HG02981 (cell line): ENCODE results near the gene NBEAL1.
"Not testable (repeated sequence)": the region's sequence is repeated elsewhere in the genome, so short reads cannot be mapped to it uniquely, and the experiment has no call there.

ENCODE experiments used
- ATAC-seq: cut with Tn5 transposase; IDR thresholded peaks from one replicate; pipeline ENCODE4 v1.9.1; 2021; ENCODE audit warnings: mild to moderate bottlenecking, moderate library complexity; ENCODE audit not compliant: unreplicated experiment

NBEAL1 gene

DNA sequence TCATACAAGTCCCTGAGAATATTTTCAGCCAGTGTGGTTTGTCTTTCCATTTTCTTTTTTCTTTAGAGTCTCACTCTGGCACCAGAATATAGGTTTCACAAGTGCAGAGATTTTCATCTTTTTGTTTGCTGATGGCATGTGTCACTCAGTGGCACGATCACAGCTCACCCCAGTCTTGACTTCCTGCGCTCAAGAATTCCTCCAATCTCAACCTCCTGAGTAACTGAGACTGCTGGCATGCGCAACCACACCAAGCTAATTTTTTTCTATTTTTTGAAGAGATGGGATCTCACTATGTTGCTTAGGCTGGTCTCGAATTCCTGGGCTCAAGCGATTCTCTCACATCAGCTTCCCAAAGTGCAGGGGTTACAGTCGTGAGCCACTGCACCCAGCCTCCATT is 23.9 kb downstream of the NBEAL1 start:
- no peak for ATAC-seq

DNA sequence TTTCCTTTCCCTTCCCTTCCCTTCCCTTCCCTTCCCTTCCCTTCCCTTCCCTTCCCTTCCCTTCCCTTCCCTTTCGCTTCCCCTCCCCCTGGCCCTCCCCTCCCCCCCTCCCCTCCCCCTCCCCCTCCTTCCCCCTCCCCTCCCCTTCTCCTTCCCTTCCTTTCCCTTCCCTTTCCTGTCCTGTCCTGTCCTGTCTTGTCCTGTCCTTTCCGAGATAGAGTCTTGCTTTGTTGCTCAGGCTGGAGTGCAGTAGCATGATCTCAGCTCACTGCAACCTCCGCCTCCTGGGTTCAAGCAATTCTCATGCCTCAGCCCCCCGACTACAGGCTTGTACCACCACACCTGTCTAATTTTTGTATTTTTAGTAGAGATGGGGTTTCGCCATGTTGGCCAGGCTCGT is 24.5 kb downstream of the NBEAL1 start:
- not testable (repeated sequence) for ATAC-seq

DNA sequence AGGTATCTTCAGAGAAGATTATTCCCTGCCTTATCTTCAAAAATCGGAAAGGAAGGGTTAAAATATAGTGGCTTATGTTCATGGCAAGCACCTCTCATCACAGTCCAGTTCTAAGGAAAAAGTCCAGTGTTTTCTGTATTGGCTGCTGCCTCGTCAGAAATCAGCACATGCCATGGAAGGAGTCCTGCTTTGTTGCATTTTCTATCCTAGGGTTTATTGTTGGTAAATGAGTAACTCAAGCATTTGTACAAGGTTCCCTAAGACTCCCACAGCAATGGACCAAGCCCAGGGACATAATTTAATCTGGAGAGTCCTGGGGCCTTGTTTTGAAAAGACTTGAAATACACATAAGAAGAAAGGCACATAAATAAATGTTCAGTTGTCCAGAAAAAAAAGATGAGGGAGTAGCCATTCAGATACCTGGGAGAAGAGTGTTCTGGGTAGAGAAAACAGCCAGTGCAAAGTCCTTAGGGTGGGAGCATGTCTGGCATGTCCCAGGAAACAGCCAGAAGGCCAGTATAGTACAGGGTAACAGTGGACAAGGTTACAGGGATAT is 26.4 kb downstream of the NBEAL1 start:
- no peak for ATAC-seq

DNA sequence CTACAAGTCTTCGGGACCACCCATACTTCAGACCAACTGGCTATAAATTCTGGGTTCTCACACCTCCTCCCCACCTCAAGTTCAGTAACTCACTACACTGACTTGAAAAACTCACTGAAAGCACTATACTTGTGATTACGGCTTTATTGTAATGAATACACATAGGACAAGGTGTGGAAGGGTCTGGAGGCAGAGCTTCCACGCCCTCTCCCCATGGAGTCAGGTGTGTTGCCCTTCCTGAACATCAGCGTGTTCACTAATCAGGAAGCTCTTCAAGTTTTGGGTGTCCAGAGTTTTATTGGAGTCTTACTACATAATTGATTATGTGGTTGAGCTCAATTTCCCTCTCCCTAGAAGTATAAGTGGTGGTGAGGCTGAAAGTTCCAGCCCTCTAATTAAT is 27.5 kb downstream of the NBEAL1 start:
- no peak for ATAC-seq

DNA sequence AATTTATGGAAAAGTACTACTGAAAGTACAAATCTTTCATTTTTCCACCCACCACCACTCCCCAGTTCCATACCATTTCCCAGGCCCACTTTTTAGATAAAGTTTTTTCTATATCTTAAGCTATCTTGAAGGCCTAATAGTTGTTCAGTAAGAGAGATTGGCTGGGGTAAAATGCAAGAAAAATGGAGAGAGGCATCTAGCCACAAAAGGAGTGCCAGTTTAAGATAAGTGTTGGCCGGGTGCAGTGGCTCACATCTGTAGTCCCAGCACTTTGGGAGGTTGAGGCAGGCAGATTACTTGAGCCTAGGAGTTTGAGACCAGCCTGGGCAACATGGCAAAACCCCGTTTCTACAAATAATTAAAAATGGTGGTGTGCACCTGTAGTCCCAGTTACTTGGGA is 28.6 kb downstream of the NBEAL1 start:
- ATAC-seq: no peak

DNA sequence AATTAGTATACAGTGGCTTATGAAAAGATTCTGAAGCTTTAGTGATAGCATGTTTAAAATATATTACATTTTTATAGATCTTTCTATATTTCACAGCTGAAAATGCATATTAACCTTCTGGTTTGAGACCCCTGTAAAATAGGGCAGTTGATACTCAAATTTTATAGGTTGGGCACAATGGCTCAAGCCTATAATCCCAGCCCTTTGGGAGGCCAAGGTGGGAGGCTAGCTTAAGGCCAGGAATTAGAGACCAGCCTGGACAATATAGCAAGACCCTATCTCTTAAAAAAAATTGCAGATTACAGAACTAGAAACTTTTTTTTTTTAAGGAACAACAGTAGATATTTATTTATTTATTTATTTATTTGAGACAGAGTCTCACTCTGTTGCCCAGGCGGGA is 31.2 kb downstream of the NBEAL1 start:
- no peak for ATAC-seq

DNA sequence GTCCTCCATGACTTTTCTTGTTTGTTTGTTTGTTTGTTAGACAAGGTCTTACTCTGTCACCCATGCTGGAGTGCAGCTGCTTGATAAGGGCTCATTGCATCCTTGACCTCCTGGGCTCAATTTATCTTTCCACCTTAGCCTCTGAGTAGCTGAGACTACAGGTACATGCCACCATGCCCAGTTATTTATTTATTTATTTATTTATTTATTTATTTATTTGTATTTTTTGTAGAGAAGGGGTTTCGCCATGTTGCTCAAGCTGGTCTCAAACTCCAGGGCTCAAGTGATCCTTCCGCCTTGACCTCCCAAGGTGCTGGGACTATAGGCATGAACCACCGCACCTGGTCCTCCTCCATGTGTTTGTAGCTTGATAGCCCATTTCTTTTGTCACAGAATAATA is 37.9 kb downstream of the NBEAL1 start:
- ATAC-seq: no peak

DNA sequence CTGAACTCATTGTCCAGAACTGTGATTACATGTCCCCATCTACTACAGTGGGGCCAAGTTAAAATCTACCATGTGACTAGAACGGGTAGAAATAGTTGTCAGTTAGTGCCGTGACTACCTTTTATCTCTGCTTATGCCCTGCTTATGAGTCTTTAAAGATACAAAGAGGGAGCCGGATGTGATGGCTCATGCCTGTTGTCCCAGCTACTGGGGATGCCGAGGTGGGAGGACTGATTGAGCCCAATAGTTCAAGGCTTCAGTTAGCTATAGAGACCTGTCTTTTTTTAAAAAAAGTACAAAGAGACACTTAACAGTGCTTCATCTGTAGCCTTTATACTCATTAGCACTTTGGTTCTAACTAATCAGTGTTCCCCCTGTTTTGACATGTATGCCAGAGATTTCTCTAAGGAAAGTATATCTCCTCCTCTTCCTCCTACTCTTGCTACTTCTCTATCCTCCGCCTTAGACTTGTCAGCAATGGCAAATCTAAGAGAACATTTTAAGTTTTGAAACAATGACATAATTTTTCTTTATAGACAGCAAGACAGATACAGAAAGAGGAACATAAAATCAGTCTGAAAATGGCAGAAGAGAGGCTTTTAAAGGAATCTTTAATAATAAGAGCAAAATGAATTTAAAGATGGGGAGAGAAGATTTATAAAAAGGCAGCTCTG is 45.0 kb downstream of the NBEAL1 start:
- ATAC-seq: no peak

DNA sequence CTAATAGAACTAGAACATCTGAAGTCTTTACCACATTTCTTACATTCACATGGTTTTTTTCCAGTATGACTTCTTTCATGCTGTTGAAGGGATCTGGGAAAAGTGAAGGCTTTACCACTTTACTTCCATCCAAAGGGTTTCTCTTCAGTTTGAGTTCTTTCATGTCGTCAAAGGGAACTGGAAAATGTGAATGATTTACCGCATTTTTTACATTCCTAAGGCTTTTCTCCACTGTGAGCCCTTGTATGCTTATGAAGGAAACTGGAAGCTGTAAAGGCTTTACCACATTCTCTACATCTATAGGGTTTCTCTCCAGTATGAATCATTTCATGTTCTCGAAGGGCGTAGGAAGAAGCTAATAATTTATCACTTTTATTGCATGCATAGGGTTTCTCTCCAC is 46.7 kb downstream of the NBEAL1 start:
- ATAC-seq: no peak

DNA sequence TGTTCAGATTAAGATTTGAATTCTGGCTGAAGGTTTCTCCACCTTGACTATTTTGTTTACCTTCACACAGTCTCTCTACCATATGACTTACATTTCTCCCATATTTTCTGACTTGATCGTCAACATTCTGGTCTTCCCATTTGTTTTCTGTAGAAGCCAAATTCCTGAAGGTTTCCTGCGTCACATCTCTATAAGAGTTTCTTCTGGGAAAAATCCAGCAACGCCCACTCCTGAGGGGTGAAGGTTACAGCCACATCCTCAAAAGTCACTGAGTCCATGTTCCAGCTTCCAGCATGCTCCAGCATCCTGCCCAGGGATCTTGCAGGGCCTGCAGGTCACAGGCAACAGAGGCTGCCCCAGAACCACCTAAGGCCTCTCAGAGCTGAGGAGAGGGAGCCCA is 47.5 kb downstream of the NBEAL1 start:
- ATAC-seq: no peak

DNA sequence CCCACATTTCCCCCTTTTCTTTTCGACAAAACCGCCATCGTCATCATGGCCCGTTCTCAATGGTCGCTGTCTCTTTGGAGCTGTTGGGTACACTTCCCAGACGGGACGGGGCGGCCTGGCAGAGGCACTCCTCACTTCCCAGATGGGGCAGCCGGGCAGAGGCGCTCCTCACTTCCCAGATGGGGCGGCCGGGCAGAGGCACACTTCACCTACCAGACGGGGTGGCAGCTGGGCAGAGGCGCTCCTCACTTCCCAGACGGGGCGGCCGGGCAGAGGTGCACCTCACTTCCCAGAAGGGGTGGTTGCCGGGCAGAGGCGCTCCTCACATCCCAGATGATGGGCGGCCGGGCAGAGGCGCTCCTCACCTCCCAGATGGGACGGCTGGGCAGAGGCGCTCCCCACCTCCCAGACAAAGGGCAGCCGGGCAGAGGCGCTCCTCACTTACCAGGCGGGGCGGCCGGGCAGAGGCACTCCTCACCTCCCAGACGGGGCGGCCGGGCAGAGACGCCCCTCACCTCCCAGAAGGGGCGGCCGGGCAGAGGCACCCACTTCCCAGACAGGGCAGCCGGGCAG is 51.9 kb downstream of the NBEAL1 start:
- ATAC-seq: not testable (repeated sequence)

DNA sequence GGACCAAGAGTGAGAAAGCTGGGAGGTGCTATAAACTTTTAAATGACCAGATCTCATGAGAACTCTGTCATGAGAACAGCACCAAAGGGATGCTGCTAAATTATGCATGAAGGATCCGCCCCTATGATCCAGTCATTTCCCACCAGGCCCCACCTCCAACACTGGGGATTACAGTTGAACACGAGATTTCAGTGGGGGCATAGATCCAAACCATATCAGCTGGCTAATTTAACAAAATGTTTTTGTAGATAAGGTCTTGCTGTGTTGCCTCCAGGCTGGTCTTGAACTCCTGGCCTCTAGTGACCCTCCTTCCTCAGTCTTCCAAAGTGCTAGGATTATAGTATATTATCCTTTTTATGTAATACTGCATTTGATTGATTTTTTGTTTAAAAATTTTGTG is 56.0 kb downstream of the NBEAL1 start:
- no peak for ATAC-seq

DNA sequence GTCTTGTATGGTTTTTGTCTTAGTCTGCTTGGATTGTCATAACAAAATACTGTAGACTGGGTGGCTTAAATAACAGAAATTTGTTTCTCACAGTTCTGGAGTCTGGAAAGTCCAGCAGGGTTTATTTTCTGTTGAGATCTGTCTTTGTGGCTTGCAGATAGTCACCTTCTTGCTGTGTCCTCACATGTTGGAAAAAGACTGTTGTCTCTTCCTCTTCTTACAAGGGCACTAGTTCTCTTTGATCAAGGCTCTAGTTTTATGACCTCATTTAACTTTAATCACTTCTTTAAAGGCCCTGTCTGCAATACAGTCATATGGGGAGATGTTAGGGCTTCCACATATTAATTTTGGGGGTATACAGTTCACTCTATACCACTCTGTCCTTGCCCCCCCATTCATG is 56.5 kb downstream of the NBEAL1 start:
- no peak for ATAC-seq

DNA sequence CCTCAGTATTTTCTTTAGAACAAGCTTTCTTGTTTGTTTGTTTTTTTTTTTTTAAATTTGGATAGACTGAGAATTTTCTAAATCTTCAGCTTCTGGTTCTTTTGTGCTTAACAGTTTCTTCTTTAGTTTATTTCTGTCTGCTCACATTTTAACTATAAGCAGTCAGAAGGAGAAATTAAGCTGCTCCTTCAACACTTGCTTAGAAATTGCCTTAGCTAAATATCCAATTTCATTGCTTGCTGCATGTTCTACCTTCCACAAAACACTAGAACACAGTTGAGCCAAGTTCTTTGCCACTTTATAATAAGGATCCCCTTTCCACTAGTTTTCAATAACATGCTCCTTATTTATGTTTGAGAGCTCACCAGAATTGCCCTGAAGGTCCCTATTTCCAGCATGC is 57.7 kb downstream of the NBEAL1 start:
- no peak for ATAC-seq

DNA sequence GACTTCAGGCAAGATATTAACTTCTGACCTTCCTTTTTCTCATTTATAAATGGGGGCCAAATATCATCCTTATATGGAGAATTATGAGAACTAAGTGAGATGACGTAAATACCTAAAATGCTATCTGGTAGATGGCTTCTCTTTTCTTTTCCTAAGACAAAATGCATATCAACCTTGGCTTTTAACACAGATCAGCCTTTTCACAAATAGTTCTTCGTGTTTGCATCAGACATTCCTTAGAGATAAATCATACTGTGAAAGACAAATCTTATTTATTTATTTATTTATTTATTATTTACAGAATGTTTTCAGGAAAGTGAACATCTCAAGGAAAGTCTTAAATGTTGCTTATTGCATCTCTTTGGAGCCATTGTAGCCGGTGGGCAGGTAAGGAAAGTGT is 62.8 kb downstream of the NBEAL1 start:
- no peak for ATAC-seq

DNA sequence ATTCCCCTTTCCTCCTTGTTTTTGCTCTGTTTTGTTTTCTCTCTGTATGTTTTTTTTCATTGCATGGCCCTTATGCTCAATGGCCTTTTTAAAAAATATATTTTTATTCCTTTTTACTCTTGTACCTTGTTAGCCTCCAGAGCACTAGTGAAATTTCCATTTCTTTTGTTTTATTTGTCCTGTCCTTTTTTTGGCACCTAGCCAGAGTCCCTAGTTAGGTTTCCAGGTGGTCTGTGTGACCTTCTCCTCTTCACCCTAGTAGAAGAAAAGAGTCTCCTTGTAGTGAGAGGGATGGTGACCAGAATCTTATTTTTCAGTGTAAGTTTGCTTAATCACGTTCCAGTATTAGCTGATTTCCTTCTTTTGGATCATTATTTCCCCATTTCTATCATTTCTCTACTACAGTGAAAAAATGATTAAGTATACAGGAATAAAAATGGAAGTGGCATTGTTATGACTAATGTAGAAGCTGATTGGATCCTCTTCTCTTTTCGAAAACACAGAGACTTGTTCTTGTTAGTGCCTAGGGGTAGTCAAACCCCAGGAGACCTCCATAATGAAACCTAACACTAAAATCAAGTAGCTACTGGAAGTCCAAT is 65.9 kb downstream of the NBEAL1 start:
- ATAC-seq: no peak

DNA sequence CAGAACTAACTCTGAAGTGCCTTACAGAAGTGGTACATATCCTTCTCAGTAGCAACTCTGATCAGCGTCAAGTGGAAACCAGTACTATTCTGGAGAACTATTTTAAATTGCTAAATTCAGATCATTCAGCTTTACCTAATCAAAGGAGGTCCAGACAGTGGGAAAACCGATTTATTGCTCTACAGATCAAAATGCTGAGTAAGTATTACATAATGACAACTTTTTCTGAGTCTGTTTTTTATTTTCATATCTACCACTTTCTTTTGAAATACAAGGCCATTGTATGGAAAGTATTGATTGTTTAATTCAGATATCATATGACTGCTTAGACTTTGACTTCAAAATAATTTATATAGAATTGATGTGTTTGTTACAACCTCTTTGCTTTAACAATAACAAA is 68.7 kb downstream of the NBEAL1 start:
- ATAC-seq: no peak

DNA sequence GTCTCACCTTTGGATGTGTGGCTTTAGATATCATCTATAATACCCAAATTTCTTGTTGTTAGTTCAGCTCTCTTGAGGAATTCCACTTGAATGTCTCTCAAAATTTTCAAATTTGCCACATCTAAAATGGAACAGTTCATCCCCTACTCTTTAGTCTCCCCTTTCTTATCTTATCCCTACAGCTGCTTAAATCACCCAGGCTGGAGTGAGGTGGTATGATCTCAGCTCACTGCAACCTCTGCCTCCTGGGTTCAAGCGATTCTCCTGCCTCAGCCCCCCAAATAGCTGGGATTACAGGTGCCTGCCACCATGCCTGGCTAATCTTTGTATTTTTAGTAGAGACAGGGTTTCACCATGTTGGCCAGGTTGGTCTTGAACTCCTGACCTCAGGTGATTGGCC is 71.7 kb downstream of the NBEAL1 start:
- not testable (repeated sequence) for ATAC-seq

DNA sequence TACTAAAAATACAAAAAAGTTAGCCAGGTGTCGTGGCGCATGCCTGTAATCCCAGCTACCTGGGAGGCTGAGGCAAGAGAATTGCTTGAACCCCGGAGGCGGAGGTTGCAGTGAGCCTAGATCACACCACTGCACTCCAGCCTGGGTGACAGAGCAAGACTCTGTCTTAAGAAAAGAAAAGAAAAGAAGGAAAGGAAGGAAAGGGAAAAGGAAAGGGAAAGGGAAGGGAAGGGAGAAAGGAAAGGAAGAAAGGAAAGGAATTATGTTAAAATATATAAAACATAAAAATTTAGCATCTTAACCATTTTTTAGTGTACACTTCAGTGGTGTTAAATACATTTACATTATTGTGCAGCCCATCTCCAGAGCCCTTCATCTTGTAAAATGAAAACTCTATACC is 76.0 kb downstream of the NBEAL1 start:
- not testable (repeated sequence) for ATAC-seq

DNA sequence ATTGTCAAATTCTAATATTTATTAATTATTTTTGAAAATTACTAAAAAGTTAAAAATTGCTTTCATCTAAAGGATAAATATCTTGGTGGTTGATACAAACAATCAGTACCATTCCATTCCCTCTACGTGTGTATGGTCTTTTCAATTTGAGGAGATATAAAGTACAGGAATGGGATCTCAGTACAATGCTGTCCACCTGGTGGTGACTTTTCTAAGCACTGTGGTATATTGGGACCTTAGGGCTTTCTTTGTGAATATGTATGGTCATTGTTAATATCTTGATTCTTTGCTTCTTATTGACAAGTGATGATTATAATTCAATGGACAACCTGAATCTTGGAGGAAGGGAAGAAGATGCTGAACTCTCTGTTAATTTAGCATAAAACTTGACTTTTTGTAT is 83.1 kb downstream of the NBEAL1 start:
- no peak for ATAC-seq

DNA sequence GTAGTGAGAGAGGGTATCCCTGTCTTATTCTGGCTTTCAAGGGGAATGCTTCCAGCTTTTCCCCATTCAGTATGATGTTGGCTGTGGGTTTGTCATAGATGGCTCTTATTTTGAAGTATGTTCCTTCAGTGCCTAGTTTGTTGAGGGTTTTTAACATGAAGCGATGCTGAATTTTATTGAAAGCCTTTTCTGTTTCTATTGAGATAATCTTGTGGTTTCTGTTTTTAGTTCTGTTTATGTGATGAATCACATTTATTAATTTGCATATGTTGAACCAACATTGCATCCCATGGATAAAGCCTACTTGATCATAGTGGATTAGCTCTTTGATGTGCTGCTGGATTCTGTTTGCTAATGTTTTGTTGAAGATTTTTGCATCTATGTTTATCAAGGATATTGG is 87.7 kb downstream of the NBEAL1 start:
- ATAC-seq: not testable (repeated sequence)

DNA sequence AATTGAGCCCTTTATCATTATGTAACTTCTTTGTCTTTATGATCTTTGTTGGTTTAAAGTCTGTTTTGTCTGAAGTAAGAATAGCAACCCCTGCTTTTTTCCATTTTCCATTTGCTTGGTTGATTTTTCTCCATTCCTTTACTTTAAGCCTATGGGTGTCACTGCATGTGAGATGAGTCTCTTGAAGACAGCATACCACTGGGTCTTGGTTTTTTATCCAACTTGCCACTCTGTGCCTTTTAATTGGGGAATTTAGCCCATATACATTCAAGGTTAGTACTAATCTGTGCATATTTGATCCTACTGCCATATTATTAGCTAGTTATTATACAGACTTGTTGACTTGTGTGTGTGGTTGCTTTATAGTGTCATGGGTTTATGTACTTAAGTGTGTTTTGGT is 89.6 kb downstream of the NBEAL1 start:
- no peak for ATAC-seq
